H9 (cell line): ENCODE results near the gene EDIL3. TPM values are rescaled to one million over a fixed set of nuclear protein-coding genes. Genes with fewer than 3 reads are reported as not detected.

Source experiments
- DNase-seq: peaks from one replicate; pipeline ENCODE4 v3.0.0-alpha.2; 2017
- H2AFZ ChIP-seq: one replicate; pipeline ENCODE4 v1.6.1; 2013; ENCODE audit warnings: mild to moderate bottlenecking, low read length, control low read depth, moderate library complexity
- H2AK5ac ChIP-seq: 2 replicates; pipeline ENCODE4 v1.6.1; 2013; ENCODE audit warnings: low read length, control low read depth, mixed read lengths; ENCODE audit not compliant: insufficient read length
- H2BK120ac ChIP-seq: one replicate; pipeline ENCODE4 v1.6.1; 2013; ENCODE audit warnings: low read depth, mild to moderate bottlenecking, low read length, control low read depth, inconsistent platforms; ENCODE audit not compliant: poor library complexity, severe bottlenecking
- H2BK12ac ChIP-seq: 2 replicates; pipeline ENCODE4 v1.6.1; 2013; ENCODE audit warnings: low read length, control low read depth, mixed read lengths, low read depth; ENCODE audit not compliant: insufficient read length
- H2BK15ac ChIP-seq: 2 replicates; pipeline ENCODE4 v1.6.1; 2013; ENCODE audit warnings: low read depth, low read length, control low read depth
- H2BK20ac ChIP-seq: one replicate; pipeline ENCODE4 v1.6.1; 2013; ENCODE audit warnings: low read depth, mild to moderate bottlenecking, low read length, control low read depth, inconsistent platforms; ENCODE audit not compliant: poor library complexity, severe bottlenecking
- H2BK5ac ChIP-seq: 2 replicates; pipeline ENCODE4 v1.6.1; 2013; ENCODE audit warnings: low read length, control low read depth, mixed read lengths; ENCODE audit not compliant: insufficient read length
- H3K14ac ChIP-seq: 2 replicates; pipeline ENCODE4 v1.6.1; 2013; ENCODE audit warnings: low read length, control low read depth; ENCODE audit not compliant: insufficient read depth
- H3K18ac ChIP-seq: 2 replicates; pipeline ENCODE4 v1.6.1; 2013; ENCODE audit warnings: low read depth, mild to moderate bottlenecking, mixed read lengths, low read length, control low read depth; ENCODE audit not compliant: insufficient read length
- H3K23ac ChIP-seq: 2 replicates; pipeline ENCODE4 v1.6.1; 2013; ENCODE audit warnings: low read length, control low read depth, mixed read lengths, low read depth; ENCODE audit not compliant: insufficient read length
- H3K23me2 ChIP-seq: 2 replicates; pipeline ENCODE4 v1.6.1; 2013; ENCODE audit warnings: low read depth, mild to moderate bottlenecking, mixed read lengths, low read length, control low read depth; ENCODE audit not compliant: insufficient read length, poor library complexity, severe bottlenecking
- H3K27ac ChIP-seq: 2 replicates; pipeline ENCODE4 v1.5.1; 2013; ENCODE audit warnings: low read length, control low read depth, mixed read lengths, low read depth; ENCODE audit not compliant: insufficient read length
- H3K27me3 ChIP-seq: 2 replicates; pipeline ENCODE4 v1.6.1; 2013; ENCODE audit warnings: low read length, control low read depth, inconsistent platforms; ENCODE audit not compliant: insufficient read depth
- H3K4ac ChIP-seq: 2 replicates; pipeline ENCODE4 v1.6.1; 2013; ENCODE audit warnings: low read depth, mild to moderate bottlenecking, control low read depth, inconsistent platforms, low read length, moderate library complexity
- H3K4me1 ChIP-seq: 2 replicates; pipeline ENCODE4 v1.6.1; 2013; ENCODE audit warnings: low read length, control low read depth, inconsistent platforms; ENCODE audit not compliant: insufficient read depth
- H3K4me2 ChIP-seq: 2 replicates; pipeline ENCODE4 v1.6.1; 2013; ENCODE audit warnings: low read length, control low read depth, mixed read lengths; ENCODE audit not compliant: insufficient read length, insufficient read depth
- H3K56ac ChIP-seq: 2 replicates; pipeline ENCODE4 v1.6.1; 2013; ENCODE audit warnings: low read depth, mild to moderate bottlenecking, mixed read lengths, low read length, control low read depth; ENCODE audit not compliant: insufficient read length
- H3K79me1 ChIP-seq: 2 replicates; pipeline ENCODE4 v1.6.1; 2013; ENCODE audit warnings: low read depth, mild to moderate bottlenecking, moderate library complexity, low read length, control low read depth, inconsistent platforms; ENCODE audit not compliant: insufficient read depth, poor library complexity, severe bottlenecking
- H3K79me2 ChIP-seq: 2 replicates; pipeline ENCODE4 v1.6.1; 2013; ENCODE audit warnings: low read length, control low read depth, inconsistent platforms; ENCODE audit not compliant: insufficient read depth
- H3K9ac ChIP-seq: 2 replicates; pipeline ENCODE4 v1.6.1; 2013; ENCODE audit warnings: low read length, control low read depth, mixed read lengths; ENCODE audit not compliant: insufficient read length; ENCODE audit errors: extremely low read depth
- H3K9me3 ChIP-seq: one replicate; pipeline ENCODE4 v1.6.1; 2013; ENCODE audit warnings: low read depth, low read length, inconsistent platforms; ENCODE audit not compliant: control insufficient read depth
- H3T11ph ChIP-seq: one replicate; pipeline ENCODE4 v1.6.1; 2013; ENCODE audit warnings: mild to moderate bottlenecking, low read length, control low read depth, inconsistent platforms
- H4K20me1 ChIP-seq: one replicate; pipeline ENCODE4 v1.6.1; 2013; ENCODE audit not compliant: control insufficient read depth, insufficient read length, insufficient read depth
- H4K5ac ChIP-seq: 2 replicates; pipeline ENCODE4 v1.6.1; 2013; ENCODE audit warnings: low read depth, mild to moderate bottlenecking, mixed read lengths, low read length, control low read depth; ENCODE audit not compliant: insufficient read length
- H4K8ac ChIP-seq: replicated peaks from 2 replicates; pipeline ENCODE4 v1.6.1; 2013; ENCODE audit warnings: low read length, control low read depth, mixed read lengths, low read depth; ENCODE audit not compliant: insufficient read length
- H4K91ac ChIP-seq: 2 replicates; pipeline ENCODE4 v1.6.1; 2013; ENCODE audit warnings: low read depth, mild to moderate bottlenecking, moderate library complexity, mixed read lengths, low read length, control low read depth; ENCODE audit not compliant: insufficient read length
- H3K27ac Mint-ChIP-seq, 3 experiments: 2 replicates in 2 of 3; 3 replicates in 1 of 3; pipeline ENCODE4 v1.8.0; 2020 to 2021; ENCODE audit warnings: mixed read lengths in 3 of 3, mild to moderate bottlenecking in 1 of 3, moderate library complexity in 1 of 3
- H3K27me3 Mint-ChIP-seq: 2 replicates; pipeline ENCODE4 v1.8.0; 2021; ENCODE audit warnings: low read depth, mild to moderate bottlenecking, moderate library complexity, mixed read lengths
- H3K36me3 Mint-ChIP-seq, 3 experiments: 2 replicates in 2 of 3; 3 replicates in 1 of 3; pipeline ENCODE4 v1.8.0; 2020 to 2021; ENCODE audit warnings: low read depth in 3 of 3, mixed read lengths in 3 of 3; ENCODE audit not compliant: insufficient read depth in 1 of 3
- H3K4me1 Mint-ChIP-seq, 2 experiments: 2 replicates each; pipeline ENCODE4 v1.8.0; 2020; ENCODE audit warnings: mixed read lengths in 2 of 2
- H3K4me3 Mint-ChIP-seq, 2 experiments: 2 replicates in 1 of 2; 3 replicates in 1 of 2; pipeline ENCODE4 v1.8.0; 2020 to 2021; ENCODE audit warnings: mild to moderate bottlenecking in 2 of 2, mixed read lengths in 2 of 2, moderate library complexity in 1 of 2
- H3K9me3 Mint-ChIP-seq, 2 experiments: 2 replicates in 1 of 2; 3 replicates in 1 of 2; pipeline ENCODE4 v1.8.0; 2020; ENCODE audit warnings: mild to moderate bottlenecking in 2 of 2, mixed read lengths in 2 of 2, moderate library complexity in 1 of 2
- WGBS: extraction: QIAGEN DNeasy Blood & Tissue Kit; methylation state at CpG from one replicate; pipeline ENCODE4 v1.1.7; 2013; ENCODE audit warnings: missing lambda C conversion rate, low lambda C conversion rate, mixed read lengths; ENCODE audit not compliant: insufficient read length; ENCODE audit errors: extremely low coverage; 5-methylcytosine and 5-hydroxymethylcytosine counted together
- total RNA-seq: library from RNA; stranded (reverse); gene quantifications from 2 replicates; pipeline ENCODE4 v1.2.1, GENCODE V29; 2021
- TF ChIP-seq, protein P1 (sequence below): fragments of 200-600 bp; sonication (generic); conservative IDR thresholded peaks from 3 replicates; pipeline ENCODE4 v1.8.0; 2021; ENCODE audit warnings: antibody characterized with exemption, mild to moderate bottlenecking

The EDIL3 gene
- total RNA-seq, 1 experiment from 2014 or later = 61.9 TPM

DNA sequence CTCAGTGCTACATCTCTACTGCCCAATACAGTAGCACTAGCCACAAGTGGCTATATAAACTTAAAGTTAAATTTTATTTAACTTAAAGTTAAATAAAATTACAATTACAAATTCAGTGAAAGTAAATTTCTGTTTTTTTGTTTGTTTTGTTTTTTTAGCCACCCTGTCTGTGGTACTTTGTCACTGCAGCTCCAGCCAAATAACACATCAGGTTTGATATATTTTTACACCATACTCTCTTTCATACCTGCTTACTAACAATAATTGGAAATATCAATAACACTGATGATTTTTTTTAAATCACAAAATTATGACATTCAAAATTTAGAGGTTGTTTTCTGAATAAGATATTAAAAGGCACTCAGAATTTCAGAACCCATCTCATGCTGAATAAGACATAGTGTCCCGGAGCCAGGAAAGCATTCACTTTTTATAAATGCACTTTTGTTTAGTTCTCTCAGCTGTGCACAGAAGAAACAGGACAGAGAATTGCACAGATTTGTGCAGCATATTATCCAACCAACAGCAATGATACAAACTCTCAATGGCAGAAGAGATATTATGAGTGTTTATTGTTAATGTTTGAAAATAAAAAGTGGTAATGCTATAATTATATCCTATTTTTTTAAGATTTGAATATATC is 92.6 kb downstream of the EDIL3 start:
- Histone ChIP-seq H2BK12ac (no peak overlapping the region), H3K27me3 (no peaks in the 10 kb centered on the region), H2AFZ (no peak overlapping the region), H4K20me1 (no peaks in the 10 kb centered on the region), H3K27ac (no peak overlapping the region), H2AK5ac (no peak overlapping the region), H3K9me3 (no peaks in the 10 kb centered on the region), H4K8ac (no peak overlapping the region), H2BK5ac (no peak overlapping the region), H3K56ac (no peak overlapping the region), H3K9ac (no peak overlapping the region), H3K14ac (no peak overlapping the region), H3K79me1 (no peaks in the 10 kb centered on the region), H3K23me2 (no peaks in the 10 kb centered on the region), H2BK120ac (no peak overlapping the region), H3K4me1 (peaks cover 4% of the 10 kb centered on the region; the same call in 1 of the 2 replicates), H3K4ac (no peak overlapping the region), H4K91ac (no peak overlapping the region), H2BK20ac (no peak overlapping the region), H2BK15ac (no peak overlapping the region), H3T11ph (no peak overlapping the region), H3K79me2 (no peaks in the 10 kb centered on the region; the same call in 1 of the 2 replicates), H3K18ac (no peak overlapping the region), H4K5ac (no peak overlapping the region), H3K4me2 (no peak overlapping the region), H3K23ac (no peak overlapping the region)
- no peaks in the 10 kb centered on the region for H3K27me3 Mint-ChIP-seq
- WGBS = no CpG with 5 or more reads among the region's 1 CpG
- no peak overlapping the region for H3K27ac Mint-ChIP-seq
- TF ChIP-seq, protein P1, sequence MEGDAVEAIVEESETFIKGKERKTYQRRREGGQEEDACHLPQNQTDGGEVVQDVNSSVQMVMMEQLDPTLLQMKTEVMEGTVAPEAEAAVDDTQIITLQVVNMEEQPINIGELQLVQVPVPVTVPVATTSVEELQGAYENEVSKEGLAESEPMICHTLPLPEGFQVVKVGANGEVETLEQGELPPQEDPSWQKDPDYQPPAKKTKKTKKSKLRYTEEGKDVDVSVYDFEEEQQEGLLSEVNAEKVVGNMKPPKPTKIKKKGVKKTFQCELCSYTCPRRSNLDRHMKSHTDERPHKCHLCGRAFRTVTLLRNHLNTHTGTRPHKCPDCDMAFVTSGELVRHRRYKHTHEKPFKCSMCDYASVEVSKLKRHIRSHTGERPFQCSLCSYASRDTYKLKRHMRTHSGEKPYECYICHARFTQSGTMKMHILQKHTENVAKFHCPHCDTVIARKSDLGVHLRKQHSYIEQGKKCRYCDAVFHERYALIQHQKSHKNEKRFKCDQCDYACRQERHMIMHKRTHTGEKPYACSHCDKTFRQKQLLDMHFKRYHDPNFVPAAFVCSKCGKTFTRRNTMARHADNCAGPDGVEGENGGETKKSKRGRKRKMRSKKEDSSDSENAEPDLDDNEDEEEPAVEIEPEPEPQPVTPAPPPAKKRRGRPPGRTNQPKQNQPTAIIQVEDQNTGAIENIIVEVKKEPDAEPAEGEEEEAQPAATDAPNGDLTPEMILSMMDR = no peak
- H3K4me1 Mint-ChIP-seq = peaks cover 17 to 28% of the 10 kb centered on the region in 2 experiments
- H3K4me3 Mint-ChIP-seq = no peak overlapping the region
- H3K9me3 Mint-ChIP-seq = no peaks in the 10 kb centered on the region
- DNase-seq = no peak
- no peaks in the 10 kb centered on the region; a peak in 2 of 7 replicates for H3K36me3 Mint-ChIP-seq
